Lung (tissue), 12 donors: ENCODE measurements around the gene MLH3. TPM values are rescaled to one million over a fixed set of nuclear protein-coding genes. Genes with fewer than 3 reads are reported as not detected.
A peak's percentile ranks its signal among the peaks of the same experiment; 100 is the strongest.

ENCODE experiments used
- ATAC-seq: fragments of 200-7000 bp; cut with Tn5 transposase; one replicate; pipeline ENCODE4 v1.9.1; 2020; ENCODE audit warnings: moderate number of reproducible peaks; ENCODE audit not compliant: insufficient read depth, low FRiP score
- DNase-seq, 3 donors: peaks; one replicate each; pipeline ENCODE4 v3.0.0-alpha.2; 2013 to 2017
- H3K27ac ChIP-seq, 2 donors: one replicate each; pipeline ENCODE4 v1.5.1; 2013; ENCODE audit warnings: mild to moderate bottlenecking in 2 of 2, moderate library complexity in 2 of 2, control low read depth in 1 of 2, inconsistent platforms in 1 of 2, low read depth in 1 of 2, low read length in 1 of 2
- H3K27me3 ChIP-seq, 3 donors: one replicate each; pipeline ENCODE4 v1.5.1; 2013; ENCODE audit warnings: low read length in 2 of 3; ENCODE audit not compliant: control insufficient read depth in 3 of 3, insufficient read depth in 3 of 3
- H3K36me3 ChIP-seq, 4 donors: one replicate each; pipeline ENCODE4 v1.5.1; 2013; ENCODE audit warnings: low read length in 4 of 4, mild to moderate bottlenecking in 1 of 4, moderate library complexity in 1 of 4; ENCODE audit not compliant: control insufficient read depth in 4 of 4, insufficient read depth in 4 of 4
- H3K4me1 ChIP-seq, 5 donors: one replicate each; pipeline ENCODE4 v1.5.1; 2013; ENCODE audit warnings: low read length in 5 of 5, mild to moderate bottlenecking in 2 of 5, moderate library complexity in 1 of 5; ENCODE audit not compliant: control insufficient read depth in 5 of 5, insufficient read depth in 5 of 5
- H3K4me3 ChIP-seq: one replicate; pipeline ENCODE4 v1.5.1; 2013; ENCODE audit warnings: mild to moderate bottlenecking, control low read depth, moderate library complexity
- H3K9ac ChIP-seq, 2 donors: one replicate each; pipeline ENCODE4 v1.5.1; 2013; ENCODE audit warnings: low read length in 2 of 2, control low read depth in 1 of 2; ENCODE audit not compliant: insufficient read depth in 1 of 2
- H3K9me3 ChIP-seq, 4 donors: one replicate each; pipeline ENCODE4 v1.5.1; 2013; ENCODE audit warnings: low read length in 3 of 4, mild to moderate bottlenecking in 1 of 4, moderate library complexity in 1 of 4; ENCODE audit not compliant: control insufficient read depth in 4 of 4, insufficient read depth in 3 of 4
- CTCF ChIP-seq: IDR thresholded peaks from 2 replicates; pipeline ENCODE4 v1.5.1; 2012; ENCODE audit warnings: mild to moderate bottlenecking; ENCODE audit errors: control extremely low read depth, extremely low read depth
- WGBS, 2 donors: extraction: QIAGEN DNeasy Blood & Tissue Kit; methylation state at CpG; one replicate each; pipeline ENCODE4 v1.1.7; 2013; 5-methylcytosine and 5-hydroxymethylcytosine counted together
- polyA plus RNA-seq, 2 donors: library from polyadenylated mRNA; stranded (reverse); fragments of 200-250 nt; gene quantifications; one replicate each; pipeline ENCODE4 v1.2.1, GENCODE V29; 2013
- total RNA-seq, 2 donors: library from RNA; depleted of rRNA in 1 of 2; stranded (reverse); fragments of >200 nt in 1 of 2; gene quantifications; one replicate each; pipeline ENCODE4 v1.2.1, GENCODE V29; 2014 to 2021
- donor health status: control.
- donor health status: control.
- donor health status: Bipolar disorder and iron deficiency.
- donor health status: healthy.
- donor health status: DM: yes; HTN: yes; CAD: no.

MLH3 gene
- total and polyA plus RNA-seq, 4 donors = 10.1 to 60.6 (median 19.9) TPM

GRCh38 chr14:75066691-75067090, 15.4 kb upstream of the MLH3 start:
- H3K4me3 ChIP-seq = no peak overlapping the region
- H3K9me3 ChIP-seq = no peaks in the 10 kb centered on the region
- DNase-seq (no peak), ATAC-seq (no peak)
- H3K27me3 ChIP-seq = no peaks in the 10 kb centered on the region
- no peak for TF ChIP-seq CTCF
- H3K9ac ChIP-seq = no peak overlapping the region
- 93% methylated on average over 3 of the region's 3 CpGs for WGBS, 2 donors
- H3K4me1 ChIP-seq = peaks cover 0 to 26% (median 8%) of the 10 kb centered on the region in 5 donors
- H3K27ac ChIP-seq = no peak overlapping the region
- no peaks in the 10 kb centered on the region for H3K36me3 ChIP-seq

GRCh38 chr14:75064205-75064567, 12.9 kb upstream of the MLH3 start:
- Histone ChIP-seq H3K9me3 (peaks cover 0 to 4% (median 0%) of the 10 kb centered on the region in 4 donors), H3K27me3 (no peaks in the 10 kb centered on the region), H3K9ac (peak overlapping the region in 1 of 2 donors; percentile 40), H3K27ac (peak overlapping the region in 1 of 2 donors; percentile 83), H3K36me3 (peaks cover 0 to 6% (median 3%) of the 10 kb centered on the region in 4 donors), H3K4me3 (peak overlapping the region; percentile 72), H3K4me1 (peaks cover 0 to 20% (median 8%) of the 10 kb centered on the region in 5 donors)
- DNase-seq (no peak), ATAC-seq (no peak)
- no peak for TF ChIP-seq CTCF
- WGBS, 2 donors = 57 to 58% methylated on average over 8 of the region's 8 CpGs

GRCh38 chr14:75063491-75064204, 12.4 kb upstream of the MLH3 start, which contains the start of gene ACYP1:
Gene ACYP1, minus strand, starts transcription at chr14:75064024. Its CDS starts 471 bp downstream, at chr14:75063553.
- ATAC-seq (peak; percentile 96), DNase-seq (peak; percentile 94 to 96 (median 95))
- H3K9me3 ChIP-seq = peaks cover 0 to 4% (median 0%) of the 10 kb centered on the region in 4 donors
- H3K9ac ChIP-seq = peak within 1 kb of the TSS; percentile 44 to 90
- H3K4me3 ChIP-seq = peak within 1 kb of the TSS; percentile 72
- H3K27me3 ChIP-seq = no peaks in the 10 kb centered on the region
- 1% methylated on average over 34 of the region's 34 CpGs for WGBS, 2 donors
- peaks cover 0 to 6% (median 3%) of the 10 kb centered on the region in 4 donors for H3K36me3 ChIP-seq
- no peak for TF ChIP-seq CTCF
- peaks cover 0 to 17% (median 8%) of the 10 kb centered on the region in 5 donors for H3K4me1 ChIP-seq
- peak within 1 kb of the TSS; percentile 64 to 83 for H3K27ac ChIP-seq
